ENCODE results near the gene ALKBH4.

- no peak for TF ChIP-seq EP300 (IDR thresholded peaks at IDR 0.05; ENCODE audit: borderline replicate concordance)
- TF ChIP-seq USF1 (IDR thresholded peaks at IDR 0.05), result no peak
- TF ChIP-seq TCF12 (IDR thresholded peaks at IDR 0.05; ENCODE audit: low read depth), result no peak
- no peak for TF ChIP-seq EGR1 (IDR thresholded peaks at IDR 0.05)
- no peak for TF ChIP-seq TAF1 (IDR thresholded peaks at IDR 0.05; ENCODE audit: low read depth)
- TF ChIP-seq CREB1 (IDR thresholded peaks at IDR 0.05; ENCODE audit: low read depth), result no peak
- TF ChIP-seq REST (IDR thresholded peaks at IDR 0.05; ENCODE audit: low read depth), result no peak
- no peak for TF ChIP-seq RAD21 (IDR thresholded peaks at IDR 0.05; ENCODE audit: low read depth)
- no peak for TF ChIP-seq MAX (IDR thresholded peaks at IDR 0.05)
- no peak for TF ChIP-seq YY1 (IDR thresholded peaks at IDR 0.05; ENCODE audit: low read depth)
- TF ChIP-seq ZBTB7A (IDR thresholded peaks at IDR 0.05; ENCODE audit: low read depth), result no peak
- no peak for TF ChIP-seq FOXM1 (IDR thresholded peaks at IDR 0.05; ENCODE audit: borderline replicate concordance, low read depth)
- TF ChIP-seq CEBPB (IDR thresholded peaks at IDR 0.05), result no peak
- no peak for TF ChIP-seq TEAD4 (IDR thresholded peaks at IDR 0.05)
These were observed 54.5 kb downstream of the ALKBH4 start for GRCh38 chr7:102410123-102410522.

All from Ishikawa (cell line).